SU-DHL-6 (cell line): ENCODE measurements around the gene SMPD3.

ENCODE experiments used
- H2AFZ ChIP-seq: fragments of 200-600 bp; sonication (generic); 2 replicates; pipeline ENCODE4 v1.6.1; 2014; ENCODE audit warnings: low read depth, mild to moderate bottlenecking, moderate library complexity, mixed read lengths, antibody characterized with exemption, low read length; ENCODE audit not compliant: severe bottlenecking
- H3F3A ChIP-seq: fragments of 200-600 bp; shearing (Covaris generic); 2 replicates; pipeline ENCODE4 v1.6.0; 2016; ENCODE audit warnings: antibody characterized with exemption, mild to moderate bottlenecking; ENCODE audit not compliant: insufficient read depth
- H3K27ac ChIP-seq: fragments of 200-600 bp; sonication (generic); 2 replicates; pipeline ENCODE4 v1.5.1; 2016; ENCODE audit warnings: low read depth, mild to moderate bottlenecking, low read length, moderate library complexity, mixed read lengths
- H3K27me3 ChIP-seq: fragments of 200-600 bp; sonication (generic), shearing (Covaris generic); 2 replicates; pipeline ENCODE4 v1.6.0; 2014; ENCODE audit warnings: mild to moderate bottlenecking, low read length
- H3K36me3 ChIP-seq: fragments of 200-600 bp; sonication (generic); 2 replicates; pipeline ENCODE4 v1.6.1; 2014; ENCODE audit warnings: mild to moderate bottlenecking, low read length, mixed read lengths
- H3K4me2 ChIP-seq: fragments of 300-600, 200-600 bp; shearing (Covaris generic), sonication (generic); 2 replicates; pipeline ENCODE4 v1.6.0; 2014; ENCODE audit warnings: low read length, low read depth, mild to moderate bottlenecking; ENCODE audit not compliant: poor library complexity, severe bottlenecking
- H3K4me3 ChIP-seq: fragments of 200-600 bp; sonication (generic); 2 replicates; pipeline ENCODE4 v1.5.1; 2014; ENCODE audit warnings: antibody characterized with exemption, low read length, mild to moderate bottlenecking, mixed read lengths; ENCODE audit not compliant: insufficient read depth, poor library complexity, severe bottlenecking
- H3K79me2 ChIP-seq: fragments of 200-600 bp; sonication (generic); 2 replicates; pipeline ENCODE4 v1.6.1; 2014; ENCODE audit warnings: mild to moderate bottlenecking, low read length, moderate library complexity; ENCODE audit not compliant: insufficient read depth
- H3K9ac ChIP-seq: fragments of 200-600 bp; sonication (generic); 2 replicates; pipeline ENCODE4 v1.7.0; 2014; ENCODE audit warnings: mild to moderate bottlenecking, low read length
- H3K9me2 ChIP-seq: fragments of 200-600 bp; sonication (generic); replicated peaks from 2 replicates; pipeline ENCODE4 v1.6.1; 2014; ENCODE audit warnings: low read length; ENCODE audit not compliant: insufficient read depth
- H3K9me3 ChIP-seq: fragments of 200-600 bp; sonication (generic); 2 replicates; pipeline ENCODE4 v1.6.1; 2014; ENCODE audit warnings: low read length, mixed read lengths; ENCODE audit not compliant: insufficient read depth
- H4K20me1 ChIP-seq: fragments of 200-600 bp; sonication (generic); 2 replicates; pipeline ENCODE4 v1.6.1; 2014; ENCODE audit warnings: low read depth, mild to moderate bottlenecking, antibody characterized with exemption, low read length, moderate library complexity, mixed read lengths
- CTCF ChIP-seq: fragments of 200-600 bp; sonication (generic); IDR thresholded peaks from one replicate; pipeline ENCODE4 v1.5.1; 2017; ENCODE audit warnings: antibody characterized with exemption, mild to moderate bottlenecking, low read length, moderate library complexity; ENCODE audit not compliant: insufficient read depth, poor library complexity, severe bottlenecking
- EZH2phosphoT487 ChIP-seq: fragments of 200-600 bp; sonication (generic), shearing (Covaris generic); conservative IDR thresholded peaks from 2 replicates; pipeline ENCODE4 v1.6.1; 2018; ENCODE audit warnings: mild to moderate bottlenecking, antibody characterized with exemption, low read length, moderate library complexity, mixed read lengths

SMPD3 gene

GRCh38 chr16:68342620-68343019 is 105.7 kb downstream of the SMPD3 start:
- Histone ChIP-seq H4K20me1 (no peaks in the 10 kb centered on the region), H3K4me2 (no peak overlapping the region), H3F3A (no peaks in the 10 kb centered on the region), H3K9ac (no peak overlapping the region), H3K9me3 (no peaks in the 10 kb centered on the region), H2AFZ (no peak overlapping the region), H3K27me3 (no peaks in the 10 kb centered on the region), H3K9me2 (no peaks in the 10 kb centered on the region), H3K27ac (no peak overlapping the region), H3K79me2 (no peaks in the 10 kb centered on the region), H3K36me3 (peaks cover 3% of the 10 kb centered on the region; the same call in 1 of the 2 replicates), H3K4me3 (no peak overlapping the region)
- TF ChIP-seq CTCF, result no peak

- Histone ChIP-seq H3K36me3 (no peaks in the 10 kb centered on the region; the same call in 1 of the 2 replicates), H3K4me3 (no peak overlapping the region), H3F3A (no peaks in the 10 kb centered on the region), H3K79me2 (no peaks in the 10 kb centered on the region), H3K4me2 (no peak overlapping the region), H3K9me2 (no peaks in the 10 kb centered on the region), H3K9ac (no peak overlapping the region), H3K27ac (no peak overlapping the region), H2AFZ (no peak overlapping the region), H3K27me3 (no peaks in the 10 kb centered on the region), H4K20me1 (no peaks in the 10 kb centered on the region), H3K9me3 (no peaks in the 10 kb centered on the region)
- no peak for TF ChIP-seq CTCF
Observed at GRCh38 chr16:68339214-68339613, 109.1 kb downstream of the SMPD3 start.

GRCh38 chr16:68338326-68339119 is 109.8 kb downstream of the SMPD3 start:
- no peak for TF ChIP-seq EZH2phosphoT487
- no peak for TF ChIP-seq CTCF

More at GRCh38 chr16:68338326-68339119, 109.8 kb downstream of the SMPD3 start:
- Histone ChIP-seq H3K9ac (no peak overlapping the region), H3K27me3 (no peaks in the 10 kb centered on the region), H3K9me2 (no peaks in the 10 kb centered on the region), H3K27ac (no peak overlapping the region), H3K4me3 (no peak overlapping the region), H3K79me2 (no peaks in the 10 kb centered on the region), H3K36me3 (no peaks in the 10 kb centered on the region; the same call in 1 of the 2 replicates), H3K4me2 (no peak overlapping the region), H2AFZ (no peak overlapping the region), H4K20me1 (no peaks in the 10 kb centered on the region), H3F3A (no peaks in the 10 kb centered on the region), H3K9me3 (no peaks in the 10 kb centered on the region)
